ENCODE measurements around the gene UBE2J1.
A peak's percentile ranks its signal among the peaks of the same experiment; 100 is the strongest.
"Not testable (repeated sequence)": the region's sequence is repeated elsewhere in the genome, so short reads cannot be mapped to it uniquely, and the experiment has no call there.

UBE2J1 gene

DNA sequence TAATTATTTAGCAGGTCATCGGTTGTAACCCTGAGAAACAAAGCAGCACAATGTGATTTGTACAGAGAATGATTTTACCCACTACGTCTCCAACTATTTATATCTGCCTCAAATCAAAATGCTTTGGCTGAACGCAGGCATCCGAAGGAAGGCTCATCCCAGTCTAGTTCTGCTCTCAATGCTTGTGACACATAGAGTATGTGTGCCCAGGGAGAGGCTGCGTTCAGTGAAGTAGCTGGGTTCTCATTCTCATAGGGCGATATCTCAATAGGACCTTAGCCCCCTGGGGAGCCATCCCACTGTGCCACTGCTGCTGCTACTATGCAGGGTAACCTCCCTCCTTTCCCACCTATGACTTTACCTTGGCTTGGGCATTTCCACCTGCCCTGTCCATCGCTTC lies 37.8 kb downstream of the UBE2J1 start:
- H3K36me3 ChIP-seq (ENCODE audit: insufficient read depth, low read depth, low read length): no peaks in the 10 kb centered on the region
- no peak overlapping the region for H3K27ac ChIP-seq (ENCODE audit: low read length)
- no peak overlapping the region for H3K4me3 ChIP-seq (ENCODE audit: low read length)
- H3K9ac ChIP-seq (ENCODE audit: low read depth, low read length): no peak overlapping the region
- peaks cover 6% of the 10 kb centered on the region; the same call in 1 of the 2 replicates for H3K9me3 ChIP-seq (ENCODE audit: insufficient read depth, low read depth, low read length)
- no peaks in the 10 kb centered on the region for H3K27me3 ChIP-seq (ENCODE audit: insufficient read depth, low read length)
- H3K4me1 ChIP-seq (ENCODE audit: insufficient read depth, low read length): peaks cover 9% of the 10 kb centered on the region; the same call in 1 of the 2 replicates

DNA sequence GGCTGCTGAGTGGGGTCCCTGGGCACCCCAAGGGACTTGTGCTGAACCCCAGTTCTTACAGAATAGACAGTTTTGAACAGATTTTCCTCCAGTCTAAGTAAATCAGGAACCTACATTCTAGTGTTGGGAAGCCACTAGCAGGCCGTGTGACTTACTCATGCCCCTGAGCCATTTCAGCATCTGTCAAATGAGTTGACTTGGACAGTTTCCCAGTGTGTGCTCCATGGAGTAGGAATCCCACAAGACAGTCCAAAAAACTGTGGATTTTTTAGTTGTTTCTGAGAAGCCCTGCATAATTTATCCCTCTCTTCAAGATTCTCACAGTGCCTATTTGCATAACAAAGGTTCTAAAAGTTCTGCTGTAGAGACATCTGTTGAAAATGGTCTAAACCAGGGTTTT lies 39.5 kb downstream of the UBE2J1 start:
- Histone ChIP-seq H3K27ac (ENCODE audit: low read length) (no peak overlapping the region), H3K36me3 (ENCODE audit: insufficient read depth, low read depth, low read length) (no peaks in the 10 kb centered on the region), H3K9ac (ENCODE audit: low read depth, low read length) (no peak overlapping the region), H3K4me3 (ENCODE audit: low read length) (no peak overlapping the region), H3K4me1 (ENCODE audit: insufficient read depth, low read length) (peaks cover 9% of the 10 kb centered on the region; the same call in 1 of the 2 replicates), H3K9me3 (ENCODE audit: insufficient read depth, low read depth, low read length) (no peaks in the 10 kb centered on the region), H3K27me3 (ENCODE audit: insufficient read depth, low read length) (no peaks in the 10 kb centered on the region)

DNA sequence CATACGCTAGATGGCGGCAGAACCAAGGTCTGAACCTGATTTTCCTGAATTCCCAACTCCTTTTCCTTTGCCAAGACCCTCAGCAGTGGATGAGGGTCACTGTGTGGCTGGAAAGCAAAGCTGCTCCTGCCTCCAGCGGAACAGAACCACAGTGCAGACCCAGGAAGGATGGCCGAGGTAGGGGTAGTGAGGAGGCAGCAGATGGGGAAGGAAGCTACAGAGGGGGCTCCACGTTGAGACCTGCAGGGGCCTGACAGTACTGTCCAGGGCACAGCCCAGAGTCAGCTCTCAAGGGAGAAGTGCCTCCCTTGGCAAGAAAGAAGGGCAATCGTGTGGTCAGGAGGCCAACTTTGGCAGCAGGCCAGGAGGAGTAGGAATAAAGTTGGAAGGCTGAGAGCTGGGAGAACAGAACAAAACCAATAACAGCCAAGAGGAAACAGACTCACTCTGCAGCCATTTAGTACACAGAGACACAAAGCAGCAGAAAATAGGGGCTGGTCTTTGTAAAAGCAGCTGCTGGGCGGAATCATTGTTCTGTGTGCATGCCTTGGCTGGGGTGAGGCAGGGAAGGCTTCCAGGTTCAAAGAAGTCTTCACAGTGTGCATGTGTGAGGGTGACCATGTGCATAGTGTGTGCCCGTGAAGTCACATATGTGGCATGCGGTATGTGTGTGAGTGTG lies 40.5 kb downstream of the UBE2J1 start:
- H3K4me3 ChIP-seq (ENCODE audit: low read length): no peak overlapping the region
- peaks cover 4% of the 10 kb centered on the region; the same call in 1 of the 2 replicates for H3K4me1 ChIP-seq (ENCODE audit: insufficient read depth, low read length)
- no peak overlapping the region for H3K27ac ChIP-seq (ENCODE audit: low read length)
- peak overlapping the region; percentile 7; the same call in 1 of the 2 replicates for H3K9ac ChIP-seq (ENCODE audit: low read depth, low read length)
- no peaks in the 10 kb centered on the region for H3K36me3 ChIP-seq (ENCODE audit: insufficient read depth, low read depth, low read length)
- H3K9me3 ChIP-seq (ENCODE audit: insufficient read depth, low read depth, low read length): no peaks in the 10 kb centered on the region
- H3K27me3 ChIP-seq (ENCODE audit: insufficient read depth, low read length): no peaks in the 10 kb centered on the region

DNA sequence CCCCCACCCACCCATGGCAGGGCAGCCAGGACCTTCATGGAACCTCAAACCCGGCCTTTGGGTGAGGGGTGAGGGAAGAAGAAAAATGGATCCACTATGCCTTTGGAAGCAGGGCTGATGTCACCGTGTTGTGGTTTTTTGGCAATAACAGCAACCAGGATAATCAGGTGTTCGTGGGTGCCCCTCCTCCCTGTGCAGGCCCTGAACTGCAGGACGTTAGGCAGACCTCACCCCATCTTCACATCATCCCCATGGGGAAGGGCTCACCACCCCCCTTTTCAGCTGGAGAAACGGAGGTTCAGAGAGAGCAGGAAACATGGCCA lies 41.0 kb downstream of the UBE2J1 start:
- Histone ChIP-seq H3K4me1 (ENCODE audit: insufficient read depth, low read length) (no peaks in the 10 kb centered on the region), H3K27me3 (ENCODE audit: insufficient read depth, low read length) (no peaks in the 10 kb centered on the region), H3K9me3 (ENCODE audit: insufficient read depth, low read depth, low read length) (no peaks in the 10 kb centered on the region), H3K9ac (ENCODE audit: low read depth, low read length) (no peak overlapping the region), H3K36me3 (ENCODE audit: insufficient read depth, low read depth, low read length) (no peaks in the 10 kb centered on the region), H3K4me3 (ENCODE audit: low read length) (no peak overlapping the region), H3K27ac (ENCODE audit: low read length) (no peak overlapping the region)

DNA sequence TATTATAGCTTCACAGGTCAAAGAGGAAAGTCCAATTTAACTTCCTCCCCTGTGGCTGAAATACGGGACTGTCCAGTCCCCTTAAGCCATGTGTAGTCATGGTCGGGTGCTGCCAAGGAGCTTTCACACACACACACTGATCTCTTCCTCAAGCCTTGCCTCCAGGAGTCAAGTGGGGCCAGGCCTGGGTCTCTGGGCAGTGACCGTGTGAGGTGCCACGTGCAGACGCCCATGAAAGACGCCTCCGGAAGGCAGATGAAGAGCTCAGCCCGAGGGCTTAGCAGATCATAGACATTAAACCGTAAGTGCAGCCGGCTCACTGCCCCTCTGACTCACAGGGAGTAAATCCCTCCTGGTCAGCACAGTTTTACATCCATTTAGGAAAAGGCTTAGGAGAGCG lies 41.6 kb downstream of the UBE2J1 start:
- H3K27me3 ChIP-seq (ENCODE audit: insufficient read depth, low read length): no peaks in the 10 kb centered on the region
- H3K4me3 ChIP-seq (ENCODE audit: low read length): no peak overlapping the region
- H3K9ac ChIP-seq (ENCODE audit: low read depth, low read length): no peak overlapping the region
- H3K27ac ChIP-seq (ENCODE audit: low read length): no peak overlapping the region
- H3K9me3 ChIP-seq (ENCODE audit: insufficient read depth, low read depth, low read length): no peaks in the 10 kb centered on the region
- no peaks in the 10 kb centered on the region for H3K36me3 ChIP-seq (ENCODE audit: insufficient read depth, low read depth, low read length)
- H3K4me1 ChIP-seq (ENCODE audit: insufficient read depth, low read length): no peaks in the 10 kb centered on the region

DNA sequence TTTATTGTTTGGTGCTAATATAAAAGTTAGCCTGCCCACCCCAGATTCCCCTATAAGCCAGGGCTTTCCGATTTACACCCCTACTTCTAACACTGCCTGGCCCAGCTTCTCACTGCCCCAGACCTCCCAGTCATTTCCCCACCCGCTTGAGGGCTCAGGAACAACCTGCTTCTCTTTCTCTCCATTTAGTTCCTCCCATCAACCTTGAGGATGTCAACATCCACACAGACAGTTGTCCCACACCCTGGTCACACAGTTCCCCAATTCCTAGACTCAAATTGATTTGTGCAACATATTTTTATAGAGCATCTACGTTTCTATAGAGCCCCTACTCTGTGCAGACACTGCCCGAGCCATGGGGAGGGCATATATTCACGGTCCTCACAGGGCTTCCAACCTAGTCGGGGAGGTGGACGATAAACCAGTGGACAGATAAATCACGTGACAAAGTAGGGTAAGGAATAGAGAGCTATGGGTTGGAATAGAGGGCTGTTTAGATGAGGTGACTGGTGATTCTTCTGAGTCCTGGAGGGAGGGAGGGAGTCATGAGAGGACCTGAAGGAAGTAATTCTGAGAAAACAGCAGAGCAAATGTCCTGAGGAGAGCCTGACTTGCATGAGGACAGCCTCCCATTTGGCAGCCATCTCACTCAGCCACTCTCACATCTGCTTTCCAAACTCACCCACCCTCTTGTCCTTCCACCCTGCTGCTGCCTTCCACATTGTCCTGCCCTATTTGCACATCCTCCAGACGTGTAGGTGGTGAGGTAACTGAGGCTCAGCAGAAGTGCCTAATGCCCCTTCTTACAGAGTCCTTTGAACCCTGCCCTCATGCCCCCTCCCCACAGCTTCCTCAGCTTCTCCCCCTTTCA lies 43.8 kb downstream of the UBE2J1 start:
- no peaks in the 10 kb centered on the region for H3K36me3 ChIP-seq (ENCODE audit: insufficient read depth, low read depth, low read length)
- H3K27ac ChIP-seq (ENCODE audit: low read length): no peak overlapping the region
- no peak overlapping the region for H3K9ac ChIP-seq (ENCODE audit: low read depth, low read length)
- H3K27me3 ChIP-seq (ENCODE audit: insufficient read depth, low read length): no peaks in the 10 kb centered on the region
- H3K9me3 ChIP-seq (ENCODE audit: insufficient read depth, low read depth, low read length): no peaks in the 10 kb centered on the region
- H3K4me1 ChIP-seq (ENCODE audit: insufficient read depth, low read length): no peaks in the 10 kb centered on the region
- H3K4me3 ChIP-seq (ENCODE audit: low read length): no peak overlapping the region

DNA sequence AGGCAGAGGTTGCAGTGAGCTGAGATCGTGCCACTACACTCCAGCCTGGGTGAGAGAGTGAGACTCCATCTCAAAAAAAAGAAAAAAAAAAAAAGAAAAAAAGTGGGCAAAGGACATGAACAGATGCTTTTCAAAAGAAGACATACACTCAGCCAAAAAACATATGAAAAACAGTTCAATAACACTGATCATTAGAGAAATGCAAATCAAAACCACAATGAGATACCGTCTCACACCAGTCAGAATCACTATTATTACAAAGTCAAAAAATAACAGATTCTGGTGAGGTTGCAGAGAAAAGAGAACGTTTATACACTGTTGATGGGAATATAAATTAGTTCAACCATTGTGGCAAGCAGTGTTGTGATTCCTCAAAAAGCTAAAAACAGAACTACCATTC lies 48.0 kb downstream of the UBE2J1 start:
- not testable (repeated sequence) for H3K9me3 ChIP-seq (ENCODE audit: insufficient read depth, low read depth, low read length); H3K27ac ChIP-seq (ENCODE audit: low read length); H3K36me3 ChIP-seq (ENCODE audit: insufficient read depth, low read depth, low read length); H3K9ac ChIP-seq (ENCODE audit: low read depth, low read length); H3K4me3 ChIP-seq (ENCODE audit: low read length); H3K4me1 ChIP-seq (ENCODE audit: insufficient read depth, low read length); H3K27me3 ChIP-seq (ENCODE audit: insufficient read depth, low read length)

DNA sequence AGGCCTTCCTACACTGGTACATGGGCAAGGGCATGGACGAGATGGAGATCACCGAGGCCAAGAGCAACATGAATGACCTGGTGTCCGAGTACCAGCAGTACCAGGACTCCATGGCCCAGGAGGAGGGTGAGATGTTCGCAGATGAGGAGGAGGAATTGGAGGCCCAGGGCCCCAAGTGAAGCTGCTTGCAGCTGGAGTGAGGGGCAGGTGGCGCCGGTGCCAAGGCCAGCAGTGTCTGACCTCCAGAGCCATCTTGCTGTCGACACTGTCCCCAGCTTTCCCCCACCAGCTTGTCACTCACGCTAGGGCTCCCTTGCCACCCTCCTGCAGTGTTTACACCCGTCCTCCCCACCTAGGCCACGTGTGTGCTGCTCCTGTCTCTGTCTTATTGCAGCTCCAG lies 49.6 kb downstream of the UBE2J1 start:
- H3K4me3 ChIP-seq (ENCODE audit: low read length): no peak overlapping the region
- peaks cover 5% of the 10 kb centered on the region; the same call in 1 of the 2 replicates for H3K9me3 ChIP-seq (ENCODE audit: insufficient read depth, low read depth, low read length)
- no peaks in the 10 kb centered on the region for H3K36me3 ChIP-seq (ENCODE audit: insufficient read depth, low read depth, low read length)
- no peak overlapping the region for H3K27ac ChIP-seq (ENCODE audit: low read length)
- H3K4me1 ChIP-seq (ENCODE audit: insufficient read depth, low read length): peaks cover 4% of the 10 kb centered on the region
- no peaks in the 10 kb centered on the region for H3K27me3 ChIP-seq (ENCODE audit: insufficient read depth, low read length)
- no peak overlapping the region for H3K9ac ChIP-seq (ENCODE audit: low read depth, low read length)

DNA sequence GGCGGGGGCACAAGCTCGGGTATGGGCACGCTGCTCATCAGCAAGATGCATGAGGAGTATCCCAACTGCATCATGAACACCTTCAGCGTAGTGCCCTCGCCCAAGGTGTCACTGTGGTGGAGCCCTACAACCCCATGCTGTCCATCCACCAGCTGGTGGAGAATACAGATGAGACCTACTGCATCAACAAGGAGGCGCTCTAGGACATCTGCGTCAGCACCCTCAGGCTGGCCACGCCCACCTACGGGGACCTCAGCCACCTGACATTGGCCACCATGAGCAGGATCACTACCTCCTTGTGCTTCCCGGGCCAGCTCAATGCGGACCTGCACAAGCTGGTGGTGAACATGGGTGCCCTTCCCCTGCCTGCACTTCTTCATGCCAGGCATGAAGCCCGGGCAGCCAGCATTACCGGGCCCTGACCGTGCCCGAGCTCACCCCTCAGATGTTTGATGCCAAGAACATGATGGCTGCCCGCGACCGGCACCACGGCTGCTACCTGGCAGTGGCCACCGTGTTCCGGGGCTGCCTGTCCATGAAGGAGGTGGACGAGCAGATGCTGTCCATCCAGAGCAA lies 50.2 kb downstream of the UBE2J1 start:
- Histone ChIP-seq H3K9ac (ENCODE audit: low read depth, low read length) (no peak overlapping the region), H3K4me3 (ENCODE audit: low read length) (no peak overlapping the region), H3K27ac (ENCODE audit: low read length) (no peak overlapping the region), H3K27me3 (ENCODE audit: insufficient read depth, low read length) (no peaks in the 10 kb centered on the region), H3K4me1 (ENCODE audit: insufficient read depth, low read length) (peaks cover 4% of the 10 kb centered on the region), H3K36me3 (ENCODE audit: insufficient read depth, low read depth, low read length) (no peaks in the 10 kb centered on the region), H3K9me3 (ENCODE audit: insufficient read depth, low read depth, low read length) (peaks cover 5% of the 10 kb centered on the region; the same call in 1 of the 2 replicates)

DNA sequence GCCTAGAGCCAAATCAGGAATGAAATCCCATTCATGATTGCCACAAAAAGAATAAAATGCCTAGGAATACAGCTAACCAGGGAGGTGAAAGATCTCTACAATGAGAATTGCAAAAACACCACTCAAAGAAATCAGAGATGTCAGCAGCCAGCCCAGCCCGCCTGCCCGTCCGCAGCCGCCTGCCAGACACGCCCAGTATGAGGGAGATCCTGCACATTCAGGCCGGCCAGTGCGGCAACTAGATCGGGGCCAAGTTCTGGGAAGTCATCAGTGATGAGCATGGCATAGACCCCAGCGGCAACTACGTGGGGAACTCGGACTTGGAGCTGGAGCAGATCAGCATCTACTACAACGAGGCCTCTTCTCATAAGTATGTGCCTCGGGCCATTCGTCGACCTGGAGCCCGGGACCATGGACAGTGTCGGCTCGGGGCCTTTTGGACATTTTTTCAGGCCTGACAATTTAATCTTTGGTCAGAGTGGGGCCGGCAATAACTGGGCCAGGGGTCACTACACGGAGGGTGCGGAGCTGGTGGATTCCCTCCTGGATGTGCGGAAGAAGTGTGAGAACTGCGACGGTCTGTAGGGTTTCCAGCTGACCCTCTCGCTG lies 50.8 kb downstream of the UBE2J1 start:
- Histone ChIP-seq H3K4me1 (ENCODE audit: insufficient read depth, low read length) (peaks cover 4% of the 10 kb centered on the region), H3K9me3 (ENCODE audit: insufficient read depth, low read depth, low read length) (peaks cover 5% of the 10 kb centered on the region; the same call in 1 of the 2 replicates), H3K27ac (ENCODE audit: low read length) (no peak overlapping the region), H3K9ac (ENCODE audit: low read depth, low read length) (no peak overlapping the region), H3K36me3 (ENCODE audit: insufficient read depth, low read depth, low read length) (no peaks in the 10 kb centered on the region), H3K27me3 (ENCODE audit: insufficient read depth, low read length) (no peaks in the 10 kb centered on the region), H3K4me3 (ENCODE audit: low read length) (no peak overlapping the region)

DNA sequence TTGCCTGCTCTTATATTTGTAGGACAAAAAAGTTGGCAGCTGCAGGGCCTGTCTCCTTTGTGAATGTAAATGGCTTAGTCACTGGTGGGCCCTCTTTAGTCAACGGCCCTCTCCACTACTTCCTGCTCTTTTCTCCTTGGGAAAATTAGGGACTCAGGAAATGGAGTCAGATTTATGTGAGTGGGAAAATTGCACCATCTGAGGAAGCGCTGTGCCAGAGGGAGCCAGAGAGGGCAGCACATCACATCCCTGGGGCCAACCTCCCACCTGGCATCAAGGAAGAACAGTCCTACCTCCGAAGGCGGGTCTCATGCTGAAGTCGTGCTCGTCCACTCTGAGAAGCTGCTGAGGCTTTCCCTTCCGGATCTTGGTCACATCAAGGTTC lies 53.1 kb downstream of the UBE2J1 start:
- Histone ChIP-seq H3K36me3 (ENCODE audit: insufficient read depth, low read depth, low read length) (no peaks in the 10 kb centered on the region), H3K9me3 (ENCODE audit: insufficient read depth, low read depth, low read length) (peaks cover 5% of the 10 kb centered on the region; the same call in 1 of the 2 replicates), H3K27ac (ENCODE audit: low read length) (no peak overlapping the region), H3K27me3 (ENCODE audit: insufficient read depth, low read length) (no peaks in the 10 kb centered on the region), H3K9ac (ENCODE audit: low read depth, low read length) (no peak overlapping the region), H3K4me3 (ENCODE audit: low read length) (no peak overlapping the region), H3K4me1 (ENCODE audit: insufficient read depth, low read length) (peaks cover 4% of the 10 kb centered on the region)
